Endothelial cell of umbilical vein (primary cell): ENCODE results near the gene CUL5. TPM values are rescaled to one million over a fixed set of nuclear protein-coding genes. Genes with fewer than 3 reads are reported as not detected.

Experiments used
- BruUV-seq: library from RNA; stranded (reverse); fragments of 400-500 nt; replicated peaks from 2 replicates; lab custom pipeline; 2021; lab: Mats Ljungman, UMichigan
- CTCF ChIA-PET: fragments of 300-600, 350-600 bp; sonication (Branson Sonifier 250); formaldehyde crosslinking; loops from one replicate; lab custom pipeline; 2021; ENCODE audit warnings: antibody characterized with exemption, inconsistent platforms; lab: Charles Lee
- POLR2A ChIA-PET: fragments of 300-600, 350-600 bp; sonication (Branson Sonifier 250); formaldehyde crosslinking; loops from one replicate; lab custom pipeline; 2021; ENCODE audit warnings: antibody characterized with exemption, inconsistent platforms; lab: Charles Lee
- DNase-seq: peaks from one replicate; pipeline ENCODE4 v3.0.0-alpha.2; 2011; ENCODE audit warnings: low read depth, low spot score
- FAIRE-seq: peaks from 2 replicates; lab custom pipeline; 2011; peaks lifted over from hg19 to GRCh38; lab: Jason Lieb, UNC
- H2AFZ ChIP-seq: 2 replicates; pipeline ENCODE4 v1.6.0; 2012; ENCODE audit warnings: low read depth, low read length, control low read depth, inconsistent platforms
- H3K27ac ChIP-seq: 2 replicates; pipeline ENCODE4 v1.5.1; 2011; ENCODE audit warnings: low read depth, mild to moderate bottlenecking, control low read depth, low read length, moderate library complexity; ENCODE audit not compliant: insufficient read depth
- H3K27me3 ChIP-seq, 2 experiments: 2 replicates each; pipeline versions ENCODE4 v1.6.0 to v1.6.1; 2011; ENCODE audit warnings: low read length in 2 of 2, mixed read lengths in 1 of 2; ENCODE audit not compliant: control insufficient read depth in 2 of 2, insufficient read depth in 2 of 2
- H3K36me3 ChIP-seq, 2 experiments: 2 replicates in 1 of 2; 3 replicates in 1 of 2; pipeline ENCODE4 v1.5.1; 2011; ENCODE audit warnings: low read length in 2 of 2, mild to moderate bottlenecking in 1 of 2, moderate library complexity in 1 of 2; ENCODE audit not compliant: control insufficient read depth in 2 of 2, insufficient read depth in 2 of 2; ENCODE audit errors: extremely low read depth in 1 of 2
- H3K4me1 ChIP-seq: 3 replicates; pipeline ENCODE4 v1.5.1; 2011; ENCODE audit warnings: mild to moderate bottlenecking, low read length; ENCODE audit not compliant: control insufficient read depth, insufficient read depth; ENCODE audit errors: extremely low read depth
- H3K4me2 ChIP-seq: 2 replicates; pipeline ENCODE4 v1.6.1; 2011; ENCODE audit warnings: low read length, control low read depth, mixed read lengths; ENCODE audit not compliant: insufficient read depth
- H3K4me3 ChIP-seq, 3 experiments: fragments of 200-600 bp in 1 of 3; sonication (generic), shearing (Covaris generic) in 1 of 3; replicated peaks in 1 of 3; 2 replicates each; pipeline ENCODE4 v1.5.1; 2011 to 2016; ENCODE audit warnings: control low read depth in 3 of 3, low read length in 3 of 3, mild to moderate bottlenecking in 2 of 3, inconsistent platforms in 1 of 3, low read depth in 1 of 3, moderate library complexity in 1 of 3; ENCODE audit not compliant: insufficient read depth in 1 of 3
- H3K79me2 ChIP-seq: 2 replicates; pipeline ENCODE4 v1.6.0; 2012; ENCODE audit warnings: low read length, inconsistent platforms; ENCODE audit not compliant: control insufficient read depth, insufficient read depth
- H3K9ac ChIP-seq: replicated peaks from 2 replicates; pipeline ENCODE3; 2011; ENCODE audit warnings: low read length, control low read depth; ENCODE audit not compliant: insufficient read depth; ENCODE audit errors: extremely low read depth
- H3K9me1 ChIP-seq: replicated peaks from 3 replicates; pipeline ENCODE4 v1.6.0; 2011; ENCODE audit warnings: mild to moderate bottlenecking, low read length; ENCODE audit not compliant: control insufficient read depth, insufficient read depth; ENCODE audit errors: extremely low read depth
- H3K9me3 ChIP-seq: replicated peaks from 2 replicates; pipeline ENCODE4 v1.5.1; 2012; ENCODE audit warnings: low read length, inconsistent platforms; ENCODE audit not compliant: control insufficient read depth, insufficient read depth
- H4K20me1 ChIP-seq: replicated peaks from 2 replicates; pipeline ENCODE3; 2011; ENCODE audit warnings: mild to moderate bottlenecking, low read length; ENCODE audit not compliant: control insufficient read depth, insufficient read depth; ENCODE audit errors: extremely low read depth
- EZH2 ChIP-seq: IDR thresholded peaks from 2 replicates; pipeline ENCODE4 v1.6.1; 2012; ENCODE audit warnings: borderline replicate concordance, low read depth, mild to moderate bottlenecking, moderate library complexity, low read length, inconsistent platforms; ENCODE audit not compliant: severe bottlenecking
- FOS ChIP-seq: IDR thresholded peaks from 2 replicates; pipeline ENCODE4 v1.6.1; 2011; ENCODE audit warnings: mild to moderate bottlenecking, low read length, moderate library complexity, borderline replicate concordance; ENCODE audit not compliant: insufficient read depth
- GATA2 ChIP-seq: IDR thresholded peaks from 2 replicates; pipeline ENCODE4 v1.7.0; 2011; ENCODE audit warnings: low read depth, mild to moderate bottlenecking, moderate library complexity, mixed read lengths, low read length; ENCODE audit not compliant: insufficient read length, insufficient read depth
- JUN ChIP-seq: IDR thresholded peaks from 2 replicates; pipeline ENCODE4 v1.6.1; 2011; ENCODE audit warnings: borderline replicate concordance, low read depth; ENCODE audit not compliant: insufficient read length, insufficient read depth
- MYC ChIP-seq: IDR thresholded peaks from one replicate; pipeline ENCODE4 v1.6.1; 2011; ENCODE audit warnings: mild to moderate bottlenecking, low read depth, low read length
- POLR2A ChIP-seq: IDR thresholded peaks from 2 replicates; pipeline ENCODE4 v1.6.1; 2012; ENCODE audit warnings: low read depth, mild to moderate bottlenecking, control low read depth, low read length
- POLR2AphosphoS5 ChIP-seq: IDR thresholded peaks from 2 replicates; pipeline ENCODE4 v1.6.1; 2012; ENCODE audit warnings: low read depth, mild to moderate bottlenecking, control low read depth, low read length, moderate library complexity; ENCODE audit not compliant: insufficient read depth
- dilution Hi-C: fragments of 300-500 bp; cut with MboI; formaldehyde crosslinking; loops from one replicate; pipeline ENCODE4 v1.15.0; 2019; ENCODE audit warnings: low sequenced_read_pairs; ENCODE audit not compliant: extremely low pct_ligation_motif_present
- intact Hi-C: fragments of 100-400 bp; cut with micrococcal nuclease; formaldehyde crosslinking; loops from one replicate; pipeline ENCODE4 v1.10.0; 2022
- polyA plus RNA-seq, 4 experiments: library from polyadenylated mRNA; depleted of rRNA in 3 of 4; stranded (reverse) in 3 of 4; unstranded in 1 of 4; fragments of >200 nt; gene quantifications; 2 replicates each; pipeline versions ENCODE4 v1.2.1 to v1.2.3, GENCODE V29; 2011 to 2012; ENCODE audit warnings: missing spikeins in 1 of 4
- total RNA-seq: library from RNA; stranded (reverse); gene quantifications from 2 replicates; pipeline ENCODE4 v1.2.3, GENCODE V29; 2021
- TF ChIP-seq, protein P1 (sequence below), 2 donors: IDR thresholded peaks; 1 replicate in 1 of 2; 2 replicates in 1 of 2; pipeline ENCODE4 v1.5.1; 2011; ENCODE audit warnings: low read length in 2 of 2, mild to moderate bottlenecking in 2 of 2, moderate library complexity in 2 of 2, control low read depth in 1 of 2, inconsistent platforms in 1 of 2, low read depth in 1 of 2; ENCODE audit not compliant: insufficient read depth in 1 of 2; ENCODE audit errors: extremely low read depth in 1 of 2
- TF ChIP-seq, protein P2 (sequence below): IDR thresholded peaks from 2 replicates; pipeline ENCODE4 v1.6.1; 2011; ENCODE audit not compliant: insufficient read depth, insufficient read length

CUL5 gene
- total and polyA plus RNA-seq, 2 donors (not counting 3 experiments of a cell fraction or from before 2014, with no cell fraction given): 9.9 to 36.6 TPM

DNA sequence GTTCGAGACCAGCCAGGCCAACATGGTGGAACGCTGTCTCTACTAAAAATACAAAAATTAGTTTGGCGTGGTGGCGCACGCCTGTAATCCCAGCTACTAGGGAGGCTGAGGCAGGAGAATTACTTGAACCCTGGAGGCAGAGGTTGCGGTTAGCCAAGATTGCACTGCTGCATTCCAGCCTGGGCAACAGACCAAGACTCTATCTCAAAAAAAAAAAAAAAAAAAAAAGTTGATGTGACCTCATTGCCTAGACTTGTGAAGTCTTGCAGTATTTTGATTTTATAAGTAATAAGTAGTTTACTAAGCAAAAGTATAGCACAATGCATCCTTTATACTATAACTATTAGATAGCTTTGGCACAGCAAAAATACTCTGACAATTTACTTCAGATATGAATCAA, 9.9 kb upstream of the CUL5 start:
- no peaks in the 10 kb centered on the region for H3K79me2 ChIP-seq
- no peaks in the 10 kb centered on the region for H3K36me3 ChIP-seq
- TF ChIP-seq, protein P1, sequence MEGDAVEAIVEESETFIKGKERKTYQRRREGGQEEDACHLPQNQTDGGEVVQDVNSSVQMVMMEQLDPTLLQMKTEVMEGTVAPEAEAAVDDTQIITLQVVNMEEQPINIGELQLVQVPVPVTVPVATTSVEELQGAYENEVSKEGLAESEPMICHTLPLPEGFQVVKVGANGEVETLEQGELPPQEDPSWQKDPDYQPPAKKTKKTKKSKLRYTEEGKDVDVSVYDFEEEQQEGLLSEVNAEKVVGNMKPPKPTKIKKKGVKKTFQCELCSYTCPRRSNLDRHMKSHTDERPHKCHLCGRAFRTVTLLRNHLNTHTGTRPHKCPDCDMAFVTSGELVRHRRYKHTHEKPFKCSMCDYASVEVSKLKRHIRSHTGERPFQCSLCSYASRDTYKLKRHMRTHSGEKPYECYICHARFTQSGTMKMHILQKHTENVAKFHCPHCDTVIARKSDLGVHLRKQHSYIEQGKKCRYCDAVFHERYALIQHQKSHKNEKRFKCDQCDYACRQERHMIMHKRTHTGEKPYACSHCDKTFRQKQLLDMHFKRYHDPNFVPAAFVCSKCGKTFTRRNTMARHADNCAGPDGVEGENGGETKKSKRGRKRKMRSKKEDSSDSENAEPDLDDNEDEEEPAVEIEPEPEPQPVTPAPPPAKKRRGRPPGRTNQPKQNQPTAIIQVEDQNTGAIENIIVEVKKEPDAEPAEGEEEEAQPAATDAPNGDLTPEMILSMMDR (IDR thresholded peaks at IDR 0.05; ENCODE audit: extremely low read depth in 1 of 2, insufficient read depth in 1 of 2, low read depth in 1 of 2, low read length in 2 of 2): no peak
- TF ChIP-seq GATA2 (no peak), MYC (no peak), POLR2A (no peak), POLR2AphosphoS5 (no peak), FOS (no peak), EZH2 (no peak), JUN (no peak)
- TF ChIP-seq, protein P2, sequence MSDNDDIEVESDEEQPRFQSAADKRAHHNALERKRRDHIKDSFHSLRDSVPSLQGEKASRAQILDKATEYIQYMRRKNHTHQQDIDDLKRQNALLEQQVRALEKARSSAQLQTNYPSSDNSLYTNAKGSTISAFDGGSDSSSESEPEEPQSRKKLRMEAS: no peak
- no peaks in the 10 kb centered on the region for H3K4me1 ChIP-seq
- no peaks in the 10 kb centered on the region for H3K9me1 ChIP-seq
- no peak overlapping the region for H3K4me3 ChIP-seq
- dilution Hi-C loops (no loop called here), intact Hi-C loops (no loop called here)
- H3K27ac ChIP-seq: no peak overlapping the region
- BruUV-seq: no TSS peak
- CTCF ChIA-PET: interaction anchor here (1.1 to 1.5 kb wide), 2 partner anchors 13 to 120 kb away, joined by 5 read pairs; no protein-coding TSS in a partner anchor
- no peak overlapping the region for H3K9ac ChIP-seq
- no peak overlapping the region for H3K4me2 ChIP-seq
- H2AFZ ChIP-seq: no peak overlapping the region
- H3K9me3 ChIP-seq: no peaks in the 10 kb centered on the region
- FAIRE-seq (no peak), DNase-seq (no peak)
- POLR2A ChIA-PET: no interaction called here
- H4K20me1 ChIP-seq: no peaks in the 10 kb centered on the region
- peaks cover 2 to 3% of the 10 kb centered on the region in 2 experiments for H3K27me3 ChIP-seq
